HG02763 (cell line): Measurements from ENCODE around the gene SDK1.

Source experiments
- ATAC-seq: cut with Tn5 transposase; IDR thresholded peaks from one replicate; pipeline ENCODE4 v1.9.1; 2021; ENCODE audit warnings: mild to moderate bottlenecking, moderate library complexity; ENCODE audit not compliant: unreplicated experiment

Gene SDK1

GRCh38 chr7:3778345-3778744 lies 477.3 kb downstream of the SDK1 start:
- no peak for ATAC-seq

DNA sequence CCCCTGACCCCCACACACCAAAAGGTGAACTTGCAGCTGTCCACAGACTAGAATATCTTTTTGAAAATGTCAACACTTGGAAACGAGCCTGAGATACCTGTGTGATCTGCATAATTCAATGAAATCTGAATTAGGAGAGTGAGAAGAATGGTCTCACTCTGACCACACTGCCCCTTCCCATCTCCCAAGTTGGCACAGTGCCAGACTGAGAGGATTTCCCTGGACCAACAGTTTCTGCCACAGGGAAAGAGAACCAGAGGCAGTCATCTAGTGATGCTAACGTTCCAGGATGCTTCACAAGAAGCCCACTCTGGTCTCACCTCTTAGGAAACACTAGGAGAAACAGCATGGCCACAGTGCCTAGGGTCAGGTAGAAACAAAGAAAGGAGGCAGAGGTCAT lies 479.0 kb downstream of the SDK1 start:
- no peak for ATAC-seq

- no peak for ATAC-seq
These were observed 479.5 kb downstream of the SDK1 start for GRCh38 chr7:3780525-3780924.

GRCh38 chr7:3781607-3782006 lies 480.6 kb downstream of the SDK1 start:
- ATAC-seq: no peak

GRCh38 chr7:3787717-3788264 lies 486.7 kb downstream of the SDK1 start:
- ATAC-seq: no peak

DNA sequence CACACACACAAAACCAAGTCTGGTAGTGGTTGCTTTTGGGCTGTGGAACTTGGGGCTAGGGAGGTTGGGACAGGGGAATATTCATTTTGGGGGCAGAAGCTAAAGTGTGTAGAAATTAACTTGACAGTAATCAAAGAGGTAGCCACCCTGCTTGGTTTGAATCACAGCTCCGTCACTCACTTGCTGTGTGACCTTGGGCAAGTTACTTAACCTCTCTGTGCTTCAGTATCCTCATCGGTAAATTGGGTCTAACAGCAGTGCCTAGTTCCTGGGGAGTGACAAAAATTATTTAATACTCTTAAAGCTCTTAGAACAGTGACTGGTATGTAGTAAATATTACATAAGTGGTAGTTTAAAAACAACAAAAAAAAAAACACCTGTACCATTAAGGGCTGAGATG lies 489.8 kb downstream of the SDK1 start:
- no peak for ATAC-seq

DNA sequence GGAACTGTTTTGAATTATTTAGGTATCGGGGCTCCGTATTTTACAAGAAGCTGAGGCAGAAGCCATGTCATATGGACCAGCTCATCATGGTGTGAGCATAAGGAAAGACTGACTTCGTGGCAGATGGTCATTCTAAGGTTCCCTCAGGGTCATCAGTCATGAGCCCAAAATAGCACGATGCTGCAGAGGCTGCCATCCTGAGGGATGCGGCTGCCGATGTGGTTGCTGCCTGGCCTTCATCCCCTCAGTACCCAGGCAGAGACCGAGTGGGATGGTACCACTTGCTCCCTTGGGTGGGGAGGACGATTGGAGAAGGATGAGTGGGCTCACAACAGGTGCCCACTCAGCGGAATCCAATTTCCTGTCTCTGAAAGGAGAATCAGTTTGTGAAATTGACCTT lies 490.3 kb downstream of the SDK1 start:
- no peak for ATAC-seq

DNA sequence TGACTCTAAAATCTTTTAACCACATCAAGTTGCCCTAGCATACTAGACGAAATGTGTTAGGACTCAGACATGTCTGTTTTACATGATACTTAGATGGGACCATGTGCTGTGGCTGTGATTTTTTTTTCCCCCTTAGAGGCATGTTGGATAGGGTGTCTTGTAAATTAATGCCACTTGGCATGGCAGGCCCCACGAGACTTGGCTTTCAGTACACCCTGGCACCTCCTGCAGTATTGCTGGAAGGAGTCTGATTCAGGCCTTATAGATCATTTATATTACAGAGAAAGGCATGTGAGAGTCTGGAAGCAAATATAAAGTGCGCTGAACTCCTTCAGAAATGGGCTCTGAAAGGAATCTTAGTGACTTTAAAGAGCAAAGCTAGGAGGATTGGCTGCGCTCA lies 494.1 kb downstream of the SDK1 start:
- ATAC-seq: no peak

GRCh38 chr7:3795781-3796180 lies 494.7 kb downstream of the SDK1 start:
- no peak for ATAC-seq

DNA sequence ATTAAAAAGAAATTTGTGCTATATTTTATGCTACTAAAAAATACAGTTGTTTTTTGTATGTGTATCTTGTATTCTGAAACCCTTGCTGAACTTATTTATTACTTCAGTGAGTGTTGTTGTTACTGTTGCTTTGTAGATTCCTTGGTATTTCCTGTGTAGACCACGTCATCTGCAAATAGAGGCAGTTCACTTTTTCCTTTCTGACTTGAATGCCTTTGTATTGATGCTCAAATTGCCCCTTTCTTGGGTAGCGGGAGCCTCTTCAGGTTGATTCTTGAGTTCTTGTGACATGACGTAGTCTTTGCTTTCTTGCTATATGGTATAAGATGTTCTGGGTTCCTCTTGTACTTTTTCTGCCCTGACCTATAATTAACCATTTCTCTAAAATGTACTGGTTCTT lies 504.1 kb downstream of the SDK1 start:
- ATAC-seq: no peak

DNA sequence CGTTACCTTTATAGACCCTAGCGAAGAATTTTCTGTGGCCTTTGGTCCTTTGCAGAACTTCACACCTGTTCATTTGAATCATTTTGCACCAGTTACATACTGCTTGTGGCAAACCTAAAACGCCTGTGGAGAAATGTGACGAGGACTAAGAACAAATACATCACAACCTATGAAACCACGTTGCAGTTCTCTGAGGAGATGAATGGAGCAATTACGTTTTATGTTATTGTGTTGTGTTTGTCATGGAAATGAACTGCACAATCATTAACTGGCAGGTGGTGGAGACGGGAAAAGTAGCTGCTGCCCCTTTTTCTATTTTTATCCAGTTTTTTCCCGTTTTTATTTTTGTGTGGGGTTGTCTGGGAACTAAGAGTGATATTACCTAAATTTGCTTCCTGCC lies 505.5 kb downstream of the SDK1 start:
- ATAC-seq: no peak

DNA sequence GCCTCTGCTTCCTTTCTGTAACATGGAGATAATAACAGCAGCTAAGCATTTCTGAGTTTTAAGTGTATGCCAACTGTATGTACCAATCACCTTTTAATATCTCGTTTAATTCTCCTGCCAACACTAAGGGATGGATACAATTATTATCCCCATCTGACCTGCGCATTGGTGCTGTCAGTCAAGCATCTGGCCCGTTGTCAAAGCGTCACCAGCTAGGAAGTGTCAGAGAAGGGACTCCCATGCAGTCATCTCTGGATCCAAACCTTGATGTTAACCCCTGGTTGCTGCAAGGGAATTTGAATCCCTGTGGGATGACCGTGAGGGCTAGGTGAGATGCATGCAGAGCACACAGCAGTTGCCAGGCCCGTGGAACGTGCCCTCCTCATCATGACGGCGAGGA lies 506.8 kb downstream of the SDK1 start:
- no peak for ATAC-seq

GRCh38 chr7:3821488-3821887 lies 520.4 kb downstream of the SDK1 start:
- ATAC-seq: no peak

DNA sequence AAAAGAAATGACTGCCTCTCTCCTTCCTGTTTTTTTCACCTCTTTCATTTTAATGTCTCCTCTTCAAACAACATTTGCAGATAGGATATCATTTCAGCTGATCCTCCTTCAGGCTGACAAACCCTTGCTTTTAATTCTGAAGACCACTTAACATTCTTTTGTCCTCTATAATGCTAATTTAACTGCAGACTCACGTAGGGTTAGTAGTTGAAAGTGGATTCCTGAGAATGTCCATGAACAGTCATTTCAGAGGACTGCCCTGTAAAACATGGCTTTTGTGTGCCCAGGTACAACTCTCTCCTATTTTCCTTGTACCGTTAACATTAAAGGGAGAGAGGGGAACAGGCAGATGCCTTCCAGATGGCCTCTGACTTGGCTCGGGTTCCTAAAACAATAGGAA lies 524.4 kb downstream of the SDK1 start:
- ATAC-seq: no peak

GRCh38 chr7:3832199-3832598 lies 531.1 kb downstream of the SDK1 start:
- no peak for ATAC-seq

- ATAC-seq: no peak
These were observed 534.1 kb downstream of the SDK1 start for GRCh38 chr7:3835109-3835508.

DNA sequence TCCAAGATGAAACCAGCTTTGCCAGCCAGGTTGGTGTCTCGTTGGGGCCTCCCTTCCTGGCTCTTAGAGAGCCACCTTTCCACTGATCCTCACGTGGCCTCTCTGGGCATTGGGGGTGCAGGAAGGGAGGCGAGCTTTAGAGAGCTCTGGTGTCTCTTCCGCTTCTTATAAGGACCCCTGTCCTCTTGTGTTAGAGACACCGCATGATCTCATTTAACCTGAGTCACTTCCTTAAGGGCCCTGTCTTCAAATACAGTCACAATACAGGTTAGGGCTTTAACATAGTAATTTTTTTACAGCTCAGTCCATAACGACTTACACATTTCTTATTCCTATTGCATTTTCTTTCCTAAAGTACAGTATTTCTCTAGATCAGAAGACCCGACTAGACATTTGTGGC lies 535.8 kb downstream of the SDK1 start:
- ATAC-seq: no peak

GRCh38 chr7:3844540-3845151 lies 543.6 kb downstream of the SDK1 start:
- no peak for ATAC-seq

DNA sequence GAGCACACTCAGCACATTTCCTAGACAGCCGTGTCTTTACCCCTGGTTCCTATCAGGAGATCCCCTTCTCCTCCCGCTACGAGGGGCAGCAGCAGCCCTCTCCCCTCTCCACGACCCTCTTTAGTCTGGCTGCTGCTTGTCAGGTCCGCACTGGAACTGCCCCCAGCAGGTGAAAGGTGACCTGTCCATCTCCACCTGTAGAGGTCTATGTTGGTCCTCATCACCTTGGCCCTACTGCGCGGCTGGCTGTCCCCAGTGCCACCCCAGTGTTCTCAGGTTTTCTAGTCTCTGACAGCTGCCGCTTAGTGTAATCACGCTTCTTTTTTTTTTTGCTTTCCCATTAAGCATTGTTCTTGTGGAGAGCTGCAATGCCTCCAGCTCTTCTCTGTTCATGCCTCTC lies 545.7 kb downstream of the SDK1 start:
- no peak for ATAC-seq

DNA sequence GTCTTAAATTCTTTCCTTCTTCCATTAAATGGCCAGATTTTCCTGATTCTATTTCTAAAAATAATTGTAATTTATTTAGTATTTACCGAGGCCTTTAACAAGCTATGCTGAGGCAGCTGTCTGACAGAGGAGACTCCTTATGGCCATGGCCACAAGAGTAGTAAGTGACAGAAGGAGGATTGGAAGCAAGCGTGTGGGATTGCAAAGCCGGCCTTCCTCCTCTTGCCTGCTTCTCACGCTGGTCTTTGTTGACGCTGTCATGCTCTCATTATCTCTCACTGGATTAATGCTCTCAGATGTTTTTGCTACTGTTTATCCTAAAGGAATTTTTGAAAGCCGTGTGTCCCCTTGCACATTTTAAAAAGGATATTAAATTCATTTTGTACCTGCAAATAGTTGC lies 546.3 kb downstream of the SDK1 start:
- no peak for ATAC-seq

- ATAC-seq: no peak
These were observed 558.4 kb downstream of the SDK1 start for GRCh38 chr7:3859431-3859830.

- ATAC-seq: no peak
These were observed 559.9 kb downstream of the SDK1 start for GRCh38 chr7:3860932-3861331.

DNA sequence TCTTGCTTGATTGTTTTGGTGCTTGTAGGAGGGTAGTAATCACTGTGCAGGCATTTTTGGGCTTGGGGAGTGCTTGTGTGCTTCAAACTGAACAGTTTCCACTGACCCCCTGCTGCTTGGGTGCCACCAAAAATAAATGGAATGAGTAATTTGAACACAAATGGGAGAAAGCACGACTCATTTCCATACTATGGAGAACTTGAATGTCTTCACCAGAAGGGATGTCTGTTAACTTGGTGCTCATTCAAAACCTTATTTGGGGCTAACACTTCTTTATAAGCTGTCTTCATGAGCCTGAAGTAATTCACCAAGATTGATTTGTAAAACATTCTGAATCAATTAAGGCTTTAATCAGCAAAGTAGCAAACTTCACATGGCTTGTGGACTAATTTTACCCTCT lies 560.3 kb downstream of the SDK1 start:
- ATAC-seq: no peak
